Chondrocyte (in vitro differentiated cells): ENCODE measurements around the gene C6orf52. TPM values are rescaled to one million over a fixed set of nuclear protein-coding genes. Genes with fewer than 3 reads are reported as not detected.
"Not testable (repeated sequence)": the region's sequence is repeated elsewhere in the genome, so short reads cannot be mapped to it uniquely, and the experiment has no call there.

ENCODE experiments used
- DNase-seq: peaks from one replicate; pipeline ENCODE4 v3.0.0; 2021; ENCODE audit warnings: mixed read lengths, low spot score
- H3K27ac Mint-ChIP-seq: one replicate; pipeline ENCODE4 v1.8.0; 2021; ENCODE audit warnings: mild to moderate bottlenecking, moderate library complexity, mixed read lengths; ENCODE audit not compliant: unreplicated experiment
- H3K27me3 Mint-ChIP-seq: 2 replicates; pipeline ENCODE4 v1.8.0; 2021; ENCODE audit warnings: low read depth, mixed read lengths
- H3K36me3 Mint-ChIP-seq: 2 replicates; pipeline ENCODE4 v1.8.0; 2021; ENCODE audit warnings: low read depth, mixed read lengths
- H3K4me1 Mint-ChIP-seq: 2 replicates; pipeline ENCODE4 v1.8.0; 2021; ENCODE audit warnings: low read depth, mild to moderate bottlenecking, mixed read lengths
- H3K4me3 Mint-ChIP-seq: one replicate; pipeline ENCODE4 v1.8.0; 2021; ENCODE audit warnings: mild to moderate bottlenecking, moderate library complexity, mixed read lengths; ENCODE audit not compliant: unreplicated experiment
- H3K9me3 Mint-ChIP-seq: 2 replicates; pipeline ENCODE4 v1.8.0; 2021; ENCODE audit warnings: low read depth, mixed read lengths
- CTCF ChIP-seq: fragments of 200-600 bp; sonication (generic); IDR thresholded peaks from 2 replicates; pipeline ENCODE4 v1.5.0; 2021; ENCODE audit warnings: antibody characterized with exemption, mild to moderate bottlenecking, moderate library complexity
- total RNA-seq: library from RNA; stranded (reverse); gene quantifications from 3 replicates; pipeline ENCODE4 v1.2.1, GENCODE V29; 2021

The C6orf52 gene
- total RNA-seq, 1 donor from 2014 or later = 0.97 TPM

DNA sequence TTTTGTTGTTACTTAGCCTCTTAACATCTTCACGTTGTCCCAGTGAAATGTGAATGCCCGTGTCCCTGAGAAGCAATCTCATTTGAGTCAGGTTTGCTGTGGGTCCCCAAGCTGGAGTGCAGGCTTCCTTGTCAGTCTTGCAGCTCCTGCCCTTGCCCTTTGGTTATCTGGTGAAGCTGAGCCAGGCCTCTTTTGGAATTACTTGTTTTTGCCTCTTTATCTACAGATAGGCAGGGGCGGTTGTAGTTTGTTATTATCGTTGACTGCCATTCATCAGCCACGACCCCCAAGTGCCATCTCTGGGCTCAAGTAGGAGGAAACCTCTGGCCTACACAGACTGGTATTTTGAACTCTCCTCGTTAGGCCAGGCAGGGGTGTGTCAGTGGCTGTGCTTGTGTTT, 30.6 kb upstream of the C6orf52 start:
- no peaks in the 10 kb centered on the region for H3K9me3 Mint-ChIP-seq
- H3K36me3 Mint-ChIP-seq = peaks cover 17% of the 10 kb centered on the region
- H3K4me1 Mint-ChIP-seq = peaks cover 40% of the 10 kb centered on the region
- no peaks in the 10 kb centered on the region for H3K27me3 Mint-ChIP-seq
- H3K4me3 Mint-ChIP-seq = no peak overlapping the region
- no peak for TF ChIP-seq CTCF
- H3K27ac Mint-ChIP-seq = no peak overlapping the region
- peak; percentile 14 for DNase-seq

DNA sequence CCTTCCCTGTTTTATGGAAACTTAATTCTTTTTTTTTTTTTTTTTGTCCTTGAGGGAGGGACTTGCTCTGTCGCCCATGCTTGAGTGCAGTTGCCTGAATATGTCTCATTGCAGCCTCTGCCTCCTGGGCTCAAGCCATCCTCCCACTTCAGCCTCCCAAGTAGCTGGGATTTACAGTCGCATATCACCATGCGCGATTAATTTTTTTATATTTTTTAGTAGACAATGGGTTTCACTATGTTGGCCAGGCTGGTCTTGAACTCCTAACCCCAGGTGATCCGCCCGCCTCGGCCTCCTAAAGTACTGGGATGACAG, 29.1 kb upstream of the C6orf52 start:
- Mint-ChIP-seq H3K36me3 (peaks cover 15% of the 10 kb centered on the region), H3K4me3 (peak overlapping the region; percentile 85), H3K27ac (peak overlapping the region; percentile 98), H3K4me1 (peaks cover 37% of the 10 kb centered on the region), H3K27me3 (no peaks in the 10 kb centered on the region), H3K9me3 (no peaks in the 10 kb centered on the region)
- TF ChIP-seq CTCF = peak; percentile 8
- DNase-seq = peak; percentile 47

DNA sequence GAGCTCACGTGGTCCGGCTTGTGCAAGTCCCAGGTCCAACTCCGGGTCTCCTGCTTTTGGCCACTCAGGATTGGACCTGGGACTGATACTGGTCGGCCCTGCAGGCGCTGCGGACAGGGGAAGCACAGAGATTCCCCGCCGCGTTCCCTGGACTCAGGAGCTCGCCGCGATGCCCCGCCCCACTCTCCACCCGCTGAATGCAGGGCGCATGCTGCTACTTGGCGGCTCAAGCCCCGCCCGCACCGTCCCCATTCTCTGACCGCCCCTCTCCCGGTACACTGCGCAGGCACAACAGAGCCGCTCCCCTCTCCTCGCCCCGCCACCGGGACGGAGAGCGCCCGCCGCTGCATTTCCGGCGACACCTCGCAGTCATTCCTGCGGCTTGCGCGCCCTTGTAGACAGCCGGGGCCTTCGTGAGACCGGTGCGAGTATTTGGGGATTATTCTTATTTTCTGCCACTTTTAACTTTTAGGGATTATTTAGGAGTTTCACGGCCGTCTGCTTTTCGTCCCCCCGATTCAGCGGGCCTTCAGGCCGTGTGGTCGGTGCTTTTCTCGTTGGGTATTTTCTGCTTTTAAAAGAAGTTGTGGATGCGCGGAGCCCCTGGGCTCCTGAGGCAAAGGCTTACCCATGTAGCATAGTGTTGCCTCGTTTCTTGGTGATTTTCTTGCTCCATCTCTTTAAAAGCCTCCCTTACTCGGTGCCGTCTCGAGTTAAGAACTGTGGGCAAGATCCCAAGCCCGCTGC, 28.6 kb upstream of the C6orf52 start, which contains the start of gene TMEM14C:
TMEM14C (plus strand) TSS at position 251 of the 747 bp plus-strand sequence. CDS start 1,544 bp downstream, outside the sequence.
- H3K27ac Mint-ChIP-seq = peak within 1 kb of the TSS; percentile 98
- peak within 1 kb of the TSS; percentile 85 for H3K4me3 Mint-ChIP-seq
- no peaks in the 10 kb centered on the region for H3K27me3 Mint-ChIP-seq
- DNase-seq = peak; percentile 100
- H3K9me3 Mint-ChIP-seq = no peaks in the 10 kb centered on the region
- TF ChIP-seq CTCF = peak; percentile 20
- peaks cover 13% of the 10 kb centered on the region for H3K36me3 Mint-ChIP-seq
- peaks cover 37% of the 10 kb centered on the region for H3K4me1 Mint-ChIP-seq

DNA sequence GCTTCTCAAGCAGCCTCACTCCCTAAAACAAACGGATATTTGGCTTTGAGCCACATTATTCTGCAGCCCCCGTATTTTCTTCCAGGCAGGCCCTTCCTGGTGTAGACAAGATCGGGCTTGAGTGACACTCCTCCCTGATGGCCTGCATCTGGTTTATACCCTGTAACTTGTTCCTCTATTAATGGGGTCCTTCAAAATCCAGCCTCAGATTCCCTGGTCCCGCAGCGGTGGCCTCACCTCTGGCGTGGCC, 28.1 kb upstream of the C6orf52 start:
- no peaks in the 10 kb centered on the region for H3K27me3 Mint-ChIP-seq
- peak overlapping the region; percentile 85 for H3K4me3 Mint-ChIP-seq
- H3K4me1 Mint-ChIP-seq = peaks cover 37% of the 10 kb centered on the region
- no peaks in the 10 kb centered on the region for H3K9me3 Mint-ChIP-seq
- H3K36me3 Mint-ChIP-seq = peaks cover 10% of the 10 kb centered on the region
- TF ChIP-seq CTCF = no peak
- H3K27ac Mint-ChIP-seq = peak overlapping the region; percentile 98
- DNase-seq = no peak

DNA sequence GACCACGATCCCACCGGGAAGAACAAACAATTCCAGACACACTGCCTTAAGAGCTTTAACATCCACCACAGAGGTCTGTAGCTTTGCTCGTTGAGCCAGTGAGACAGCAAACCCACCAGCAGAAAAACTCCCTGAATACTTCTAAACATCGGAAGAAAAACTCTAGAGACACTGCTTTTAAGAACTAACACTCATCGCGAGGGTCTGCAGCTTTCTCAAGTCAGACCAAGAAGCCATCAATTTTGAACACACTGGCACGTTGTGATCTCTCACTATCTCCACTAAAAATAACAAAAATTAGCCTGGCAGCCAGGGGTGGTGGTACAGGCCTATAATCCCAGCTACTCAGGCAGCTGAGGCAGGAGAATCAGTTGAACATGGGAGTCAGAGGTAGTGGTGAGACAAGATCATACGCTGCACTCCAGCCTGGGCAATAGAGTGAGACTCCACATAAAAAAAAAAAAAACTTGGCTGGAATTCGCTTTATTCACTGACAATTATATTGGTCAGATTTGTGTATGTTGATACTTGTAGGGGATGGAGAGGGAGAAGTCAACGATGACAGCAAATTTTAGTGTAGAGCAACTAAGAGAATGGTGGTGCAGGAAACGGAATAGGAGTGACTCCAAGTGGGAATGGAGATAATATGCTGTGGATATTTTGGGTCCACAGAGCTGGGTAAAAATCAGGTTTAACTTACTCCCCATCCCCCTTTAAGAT, 27.6 kb upstream of the C6orf52 start:
- DNase-seq = no peak
- TF ChIP-seq CTCF = no peak

GRCh38 chr6:10720960-10721849, 26.8 kb upstream of the C6orf52 start:
- H3K4me1 Mint-ChIP-seq = peaks cover 37% of the 10 kb centered on the region
- H3K9me3 Mint-ChIP-seq, DNase-seq, H3K27me3 Mint-ChIP-seq, H3K36me3 Mint-ChIP-seq: not testable (repeated sequence)
- peak overlapping the region; percentile 43 for H3K27ac Mint-ChIP-seq
- peak overlapping the region; percentile 85 for H3K4me3 Mint-ChIP-seq

More for the DNA sequence above, 27.6 kb upstream of the C6orf52 start:
- Mint-ChIP-seq H3K36me3 (peaks cover 8% of the 10 kb centered on the region), H3K9me3 (no peaks in the 10 kb centered on the region), H3K4me3 (peak overlapping the region; percentile 85), H3K4me1 (peaks cover 37% of the 10 kb centered on the region), H3K27ac (peak overlapping the region; percentile 98), H3K27me3 (no peaks in the 10 kb centered on the region)
